ENCODE measurements around the gene CMTM5.

Gene CMTM5

GRCh38 chr14:23353433-23353780 lies 23.4 kb upstream of the CMTM5 start:
- Histone ChIP-seq H3K4me3 (IDR thresholded peaks at IDR 0.05; ENCODE audit: insufficient read depth, low read depth, low read length) (no peak overlapping the region), H3K9ac (no peak overlapping the region), H3K79me2 (ENCODE audit: insufficient read depth, low read depth) (no peaks in the 10 kb centered on the region), H3K4me2 (no peak overlapping the region), H4K20me1 (ENCODE audit: insufficient read depth) (no peaks in the 10 kb centered on the region), H3K36me3 (ENCODE audit: insufficient read depth) (no peaks in the 10 kb centered on the region), H3K27me3 (ENCODE audit: insufficient read depth, low read depth) (no peaks in the 10 kb centered on the region), H3K4me1 (ENCODE audit: low read depth, poor library complexity, severe bottlenecking) (no peaks in the 10 kb centered on the region), H3K27ac (no peak overlapping the region), H2AFZ (ENCODE audit: low read depth) (no peak overlapping the region)
- TF ChIP-seq, protein P1, sequence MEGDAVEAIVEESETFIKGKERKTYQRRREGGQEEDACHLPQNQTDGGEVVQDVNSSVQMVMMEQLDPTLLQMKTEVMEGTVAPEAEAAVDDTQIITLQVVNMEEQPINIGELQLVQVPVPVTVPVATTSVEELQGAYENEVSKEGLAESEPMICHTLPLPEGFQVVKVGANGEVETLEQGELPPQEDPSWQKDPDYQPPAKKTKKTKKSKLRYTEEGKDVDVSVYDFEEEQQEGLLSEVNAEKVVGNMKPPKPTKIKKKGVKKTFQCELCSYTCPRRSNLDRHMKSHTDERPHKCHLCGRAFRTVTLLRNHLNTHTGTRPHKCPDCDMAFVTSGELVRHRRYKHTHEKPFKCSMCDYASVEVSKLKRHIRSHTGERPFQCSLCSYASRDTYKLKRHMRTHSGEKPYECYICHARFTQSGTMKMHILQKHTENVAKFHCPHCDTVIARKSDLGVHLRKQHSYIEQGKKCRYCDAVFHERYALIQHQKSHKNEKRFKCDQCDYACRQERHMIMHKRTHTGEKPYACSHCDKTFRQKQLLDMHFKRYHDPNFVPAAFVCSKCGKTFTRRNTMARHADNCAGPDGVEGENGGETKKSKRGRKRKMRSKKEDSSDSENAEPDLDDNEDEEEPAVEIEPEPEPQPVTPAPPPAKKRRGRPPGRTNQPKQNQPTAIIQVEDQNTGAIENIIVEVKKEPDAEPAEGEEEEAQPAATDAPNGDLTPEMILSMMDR (conservative IDR thresholded peaks at IDR 0.05; ENCODE audit: low read depth, low read length), result no peak

DNA sequence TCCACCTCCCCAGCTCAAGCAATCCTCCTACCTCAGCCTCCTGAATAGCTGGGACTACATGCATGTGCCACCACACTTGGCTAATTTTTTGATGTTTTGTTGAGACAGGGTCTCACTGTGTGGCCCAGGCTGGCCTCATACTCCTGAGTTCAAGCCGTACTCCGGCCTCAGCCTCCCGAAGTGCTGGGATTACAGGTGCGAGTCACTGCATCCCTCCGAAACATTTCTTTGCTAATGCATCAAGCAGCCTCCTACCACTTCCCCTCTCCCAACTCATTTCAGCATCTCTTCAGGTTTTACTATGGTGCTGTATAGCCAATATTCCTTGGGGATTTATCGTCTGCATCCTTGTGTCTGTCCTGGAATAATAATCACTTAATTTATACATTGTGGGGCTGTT lies 21.9 kb upstream of the CMTM5 start:
- Histone ChIP-seq H3K9ac (no peak overlapping the region), H3K4me3 (IDR thresholded peaks at IDR 0.05; ENCODE audit: insufficient read depth, low read depth, low read length) (no peak overlapping the region), H4K20me1 (ENCODE audit: insufficient read depth) (no peaks in the 10 kb centered on the region), H3K36me3 (ENCODE audit: insufficient read depth) (no peaks in the 10 kb centered on the region), H3K79me2 (ENCODE audit: insufficient read depth, low read depth) (no peaks in the 10 kb centered on the region), H3K4me1 (ENCODE audit: low read depth, poor library complexity, severe bottlenecking) (no peaks in the 10 kb centered on the region), H3K27me3 (ENCODE audit: insufficient read depth, low read depth) (no peaks in the 10 kb centered on the region), H2AFZ (ENCODE audit: low read depth) (no peak overlapping the region), H3K4me2 (no peak overlapping the region), H3K27ac (no peak overlapping the region)
- TF ChIP-seq, protein P1 (conservative IDR thresholded peaks at IDR 0.05; ENCODE audit: low read depth, low read length), result no peak

DNA sequence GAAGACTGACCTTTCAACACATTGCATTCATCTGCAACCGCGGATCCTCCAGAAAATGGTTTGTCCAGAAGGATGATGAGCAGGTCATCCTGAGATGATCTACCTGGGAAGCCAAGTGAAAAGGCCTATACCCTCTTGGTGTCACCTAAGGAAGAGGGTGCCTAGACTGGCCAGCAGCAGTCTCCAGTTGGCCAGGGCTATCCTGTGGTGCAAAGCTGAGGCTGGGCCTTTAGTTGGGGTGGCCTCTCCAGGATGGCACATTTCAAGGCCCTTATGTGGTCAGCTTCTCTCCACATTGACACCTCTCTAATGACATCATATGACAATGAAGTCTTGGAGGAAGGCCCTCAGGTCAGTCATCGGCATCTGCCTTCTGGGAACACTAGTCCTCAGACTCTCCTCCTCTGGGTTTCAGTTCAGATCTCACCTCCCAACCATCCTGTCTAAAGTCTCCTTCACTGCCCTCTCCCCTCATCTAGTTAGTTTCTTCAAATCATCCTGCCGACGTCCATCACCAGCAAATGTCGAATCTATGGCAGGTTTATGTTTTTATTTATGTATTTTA lies 20.9 kb upstream of the CMTM5 start:
- H3K4me3 ChIP-seq (IDR thresholded peaks at IDR 0.05; ENCODE audit: insufficient read depth, low read depth, low read length), result no peak overlapping the region
- H3K79me2 ChIP-seq (ENCODE audit: insufficient read depth, low read depth), result no peaks in the 10 kb centered on the region
- H2AFZ ChIP-seq (ENCODE audit: low read depth), result no peak overlapping the region
- H3K4me1 ChIP-seq (ENCODE audit: low read depth, poor library complexity, severe bottlenecking), result no peaks in the 10 kb centered on the region
- TF ChIP-seq, protein P1 (conservative IDR thresholded peaks at IDR 0.05; ENCODE audit: low read depth, low read length), result no peak
- H3K27ac ChIP-seq, result no peak overlapping the region
- no peak overlapping the region for H3K9ac ChIP-seq
- no peaks in the 10 kb centered on the region for H3K36me3 ChIP-seq (ENCODE audit: insufficient read depth)
- H4K20me1 ChIP-seq (ENCODE audit: insufficient read depth), result no peaks in the 10 kb centered on the region
- no peaks in the 10 kb centered on the region for H3K27me3 ChIP-seq (ENCODE audit: insufficient read depth, low read depth)
- H3K4me2 ChIP-seq, result no peak overlapping the region

- TF ChIP-seq, protein P1 (conservative IDR thresholded peaks at IDR 0.05; ENCODE audit: low read depth, low read length), result no peak
- H3K36me3 ChIP-seq (ENCODE audit: insufficient read depth), result no peaks in the 10 kb centered on the region
- H3K4me2 ChIP-seq, result no peak overlapping the region
- no peaks in the 10 kb centered on the region for H3K4me1 ChIP-seq (ENCODE audit: low read depth, poor library complexity, severe bottlenecking)
- no peak overlapping the region for H3K4me3 ChIP-seq (IDR thresholded peaks at IDR 0.05; ENCODE audit: insufficient read depth, low read depth, low read length)
- no peak overlapping the region for H3K9ac ChIP-seq
- no peaks in the 10 kb centered on the region for H4K20me1 ChIP-seq (ENCODE audit: insufficient read depth)
- no peaks in the 10 kb centered on the region for H3K79me2 ChIP-seq (ENCODE audit: insufficient read depth, low read depth)
- H2AFZ ChIP-seq (ENCODE audit: low read depth), result no peak overlapping the region
- H3K27me3 ChIP-seq (ENCODE audit: insufficient read depth, low read depth), result no peaks in the 10 kb centered on the region
- H3K27ac ChIP-seq, result no peak overlapping the region
Measured at GRCh38 chr14:23356662-23357061, 20.2 kb upstream of the CMTM5 start.
